Measurements from ENCODE around the gene RPL15.
"Not testable (repeated sequence)": the region's sequence is repeated elsewhere in the genome, so short reads cannot be mapped to it uniquely, and the experiment has no call there.

RPL15 gene

DNA sequence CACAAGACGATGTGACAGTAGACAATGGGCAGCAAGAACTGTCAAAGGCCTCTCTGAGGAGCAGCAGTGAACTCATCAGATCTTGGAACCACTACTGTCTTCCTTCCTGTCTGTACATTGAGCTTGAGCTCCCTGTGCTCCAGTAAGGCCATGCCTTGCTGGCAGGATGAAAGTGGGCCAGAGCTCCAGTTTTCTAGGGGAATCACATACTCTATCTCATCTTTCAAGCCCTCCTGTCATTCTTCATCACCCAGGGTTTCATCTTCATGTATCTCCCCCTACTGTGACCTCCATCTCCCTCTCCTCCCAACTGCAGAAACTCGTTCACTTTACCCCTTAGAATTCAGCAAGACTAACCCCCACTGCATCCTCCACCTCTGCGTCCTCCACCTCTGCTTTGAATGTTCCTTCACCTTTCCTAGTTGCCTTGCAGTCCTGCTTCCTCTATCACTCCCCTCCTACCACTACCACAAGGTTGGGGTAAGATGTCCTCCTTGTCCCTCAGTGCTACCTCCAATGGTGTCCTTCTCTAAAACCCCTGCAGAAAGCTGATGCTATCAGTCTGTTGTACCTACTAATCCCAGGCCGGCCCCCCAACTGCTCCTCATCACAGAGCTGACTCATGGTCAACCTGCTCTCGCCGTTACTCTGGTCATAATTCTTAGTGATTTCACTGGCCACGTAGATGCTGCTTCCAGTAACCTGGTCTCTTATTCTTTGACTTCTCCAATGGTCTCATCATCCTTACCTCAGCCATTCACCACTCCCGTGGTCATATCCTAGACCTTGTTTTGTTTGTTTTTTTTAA is 22.5 kb upstream of the RPL15 start:
- no peak overlapping the region for H3K27ac ChIP-seq
- TF ChIP-seq ZFX (IDR thresholded peaks at IDR 0.05; ENCODE audit: borderline replicate concordance), result no peak
- TF ChIP-seq, protein P1, sequence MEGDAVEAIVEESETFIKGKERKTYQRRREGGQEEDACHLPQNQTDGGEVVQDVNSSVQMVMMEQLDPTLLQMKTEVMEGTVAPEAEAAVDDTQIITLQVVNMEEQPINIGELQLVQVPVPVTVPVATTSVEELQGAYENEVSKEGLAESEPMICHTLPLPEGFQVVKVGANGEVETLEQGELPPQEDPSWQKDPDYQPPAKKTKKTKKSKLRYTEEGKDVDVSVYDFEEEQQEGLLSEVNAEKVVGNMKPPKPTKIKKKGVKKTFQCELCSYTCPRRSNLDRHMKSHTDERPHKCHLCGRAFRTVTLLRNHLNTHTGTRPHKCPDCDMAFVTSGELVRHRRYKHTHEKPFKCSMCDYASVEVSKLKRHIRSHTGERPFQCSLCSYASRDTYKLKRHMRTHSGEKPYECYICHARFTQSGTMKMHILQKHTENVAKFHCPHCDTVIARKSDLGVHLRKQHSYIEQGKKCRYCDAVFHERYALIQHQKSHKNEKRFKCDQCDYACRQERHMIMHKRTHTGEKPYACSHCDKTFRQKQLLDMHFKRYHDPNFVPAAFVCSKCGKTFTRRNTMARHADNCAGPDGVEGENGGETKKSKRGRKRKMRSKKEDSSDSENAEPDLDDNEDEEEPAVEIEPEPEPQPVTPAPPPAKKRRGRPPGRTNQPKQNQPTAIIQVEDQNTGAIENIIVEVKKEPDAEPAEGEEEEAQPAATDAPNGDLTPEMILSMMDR (IDR thresholded peaks at IDR 0.05), result no peak

DNA sequence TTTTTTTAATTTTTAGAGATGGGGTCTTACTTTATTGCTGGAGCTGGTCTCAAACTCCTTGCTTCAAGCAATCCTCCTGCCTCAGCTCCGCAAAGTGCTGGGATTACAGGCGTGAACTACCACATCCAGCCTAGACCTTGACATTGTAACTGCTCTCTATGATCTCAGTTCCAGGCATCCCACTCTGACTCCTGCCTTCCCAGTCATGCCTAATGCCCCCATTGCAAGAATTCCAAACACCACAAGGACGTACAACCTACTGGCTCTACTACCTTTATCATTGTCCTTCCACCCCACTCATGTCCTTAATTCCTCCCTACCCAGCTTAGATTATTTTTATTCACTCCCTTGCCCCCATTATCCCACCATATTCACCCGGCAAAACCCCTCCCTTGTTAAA is 21.8 kb upstream of the RPL15 start:
- no peak for TF ChIP-seq ZFX (IDR thresholded peaks at IDR 0.05; ENCODE audit: borderline replicate concordance)
- TF ChIP-seq, protein P1 (IDR thresholded peaks at IDR 0.05), result no peak
- H3K27ac ChIP-seq, result no peak overlapping the region

DNA sequence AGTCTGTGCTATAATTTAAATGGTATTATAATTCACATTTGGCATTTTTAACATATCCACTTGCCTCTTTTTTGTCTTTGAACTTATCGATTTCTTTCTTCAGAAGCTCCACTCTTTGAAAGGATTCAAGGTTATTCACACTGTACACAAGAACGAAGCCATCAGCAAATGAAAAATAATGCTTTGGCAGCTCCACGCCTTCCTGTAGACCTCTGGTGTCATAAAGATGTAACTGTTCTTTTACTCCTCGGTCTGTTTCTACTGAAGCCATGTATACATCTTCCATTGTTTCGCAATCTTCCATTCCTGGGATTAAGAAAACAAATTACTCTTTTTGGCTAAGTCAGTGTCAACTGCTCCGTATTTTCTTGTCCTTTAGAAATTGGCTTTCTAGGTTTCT is 16.2 kb upstream of the RPL15 start:
- no peak overlapping the region for H3K27ac ChIP-seq
- TF ChIP-seq ZFX (IDR thresholded peaks at IDR 0.05; ENCODE audit: borderline replicate concordance), result no peak
- TF ChIP-seq, protein P1 (IDR thresholded peaks at IDR 0.05), result no peak

DNA sequence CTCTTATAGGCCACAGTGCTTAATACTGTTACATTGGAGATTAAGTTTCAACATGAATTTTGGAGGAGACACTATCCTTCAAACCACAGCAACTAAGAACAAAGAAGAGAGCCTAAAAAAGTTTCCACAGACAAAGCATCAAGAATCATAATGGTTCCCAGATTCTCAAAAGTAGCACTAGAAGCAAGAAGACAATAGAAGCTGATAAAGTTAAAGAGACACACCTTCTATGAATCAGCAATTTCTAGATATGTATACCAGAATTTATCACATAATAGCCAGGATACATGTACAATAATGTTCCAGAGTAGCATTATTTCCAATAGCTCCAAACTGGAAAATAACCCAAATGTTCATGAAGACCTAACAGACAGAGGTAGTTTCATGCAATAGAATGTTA is 12.4 kb upstream of the RPL15 start:
- TF ChIP-seq ZFX (IDR thresholded peaks at IDR 0.05; ENCODE audit: borderline replicate concordance), result no peak
- TF ChIP-seq, protein P1 (IDR thresholded peaks at IDR 0.05), result no peak
- H3K27ac ChIP-seq, result no peak overlapping the region

DNA sequence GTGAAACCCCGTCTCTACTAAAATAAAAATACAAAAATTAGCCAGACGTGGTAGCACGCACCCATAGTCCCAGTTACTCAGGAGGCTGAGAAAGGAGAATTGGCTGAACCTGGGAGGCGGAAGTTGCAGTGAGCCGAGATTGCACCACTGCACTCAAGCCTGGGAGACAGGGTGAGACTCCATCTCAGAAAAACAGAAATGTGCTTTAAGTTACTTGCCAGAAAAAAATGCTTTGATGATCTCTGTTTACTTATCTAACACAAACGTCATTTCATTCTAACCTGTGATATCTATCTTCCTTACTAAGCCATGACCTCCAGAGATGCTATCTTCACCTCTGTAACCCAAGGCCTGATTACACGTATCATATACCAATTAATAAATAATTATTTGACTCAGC is 7.6 kb upstream of the RPL15 start:
- no peak for TF ChIP-seq ZFX (IDR thresholded peaks at IDR 0.05; ENCODE audit: borderline replicate concordance)
- TF ChIP-seq, protein P1 (IDR thresholded peaks at IDR 0.05), result no peak
- H3K27ac ChIP-seq, result no peak overlapping the region

DNA sequence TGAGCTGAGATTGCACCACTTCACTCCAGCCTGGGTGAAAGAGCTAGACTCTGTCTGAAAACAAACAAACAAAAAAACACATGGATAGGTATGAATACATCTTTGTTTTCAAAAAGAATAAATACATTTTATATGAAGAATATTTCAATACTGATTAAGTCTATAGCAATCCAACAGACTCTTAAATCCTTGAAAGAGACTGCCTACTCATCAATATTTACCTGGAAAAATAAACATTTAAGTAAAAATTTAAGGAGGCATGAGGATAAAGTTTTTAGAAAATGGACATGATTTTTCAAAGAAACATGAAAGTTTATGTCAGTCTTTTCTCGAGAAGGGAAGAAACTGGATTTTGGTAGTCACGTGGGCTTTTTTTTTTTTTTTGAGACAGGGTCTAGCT is 5.5 kb upstream of the RPL15 start:
- TF ChIP-seq, protein P1 (IDR thresholded peaks at IDR 0.05), result no peak
- TF ChIP-seq ZFX (IDR thresholded peaks at IDR 0.05; ENCODE audit: borderline replicate concordance), result no peak
- no peak overlapping the region for H3K27ac ChIP-seq

DNA sequence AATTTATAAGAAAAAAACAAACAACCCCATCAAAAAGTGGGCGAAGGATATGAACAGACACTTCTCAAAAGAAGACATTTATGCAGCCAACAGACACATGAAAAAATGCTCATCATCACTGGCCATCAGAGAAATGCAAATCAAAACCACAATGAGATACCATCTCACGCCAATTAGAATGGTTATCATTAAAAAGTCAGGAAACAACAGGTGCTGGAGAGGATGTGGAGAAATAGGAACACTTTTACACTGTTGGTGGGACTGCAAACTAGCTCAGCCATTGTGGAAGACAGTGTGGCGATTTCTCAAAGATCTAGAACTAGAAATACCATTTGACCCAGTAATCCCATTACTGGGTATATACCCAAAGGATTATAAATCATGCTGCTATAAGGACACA is 4.6 kb upstream of the RPL15 start:
- not testable (repeated sequence) for H3K27ac ChIP-seq

DNA sequence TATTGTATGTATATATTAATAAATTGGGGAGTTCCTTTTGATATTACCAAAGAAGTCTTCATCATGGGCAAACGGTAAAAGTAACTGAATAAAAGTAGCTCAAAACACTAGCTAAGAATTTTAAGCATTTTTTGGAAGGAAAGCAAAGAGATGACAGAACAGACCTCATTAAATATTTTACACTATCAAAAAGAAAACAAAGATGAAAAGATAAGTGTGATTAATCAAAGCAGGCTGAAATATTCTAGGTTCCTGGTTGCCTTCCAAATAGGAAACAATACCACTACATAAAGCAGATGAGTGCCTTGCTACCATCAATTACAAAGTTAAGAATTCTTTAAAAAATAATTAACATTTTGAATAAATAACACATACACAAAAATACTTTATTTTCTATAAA is 3.8 kb upstream of the RPL15 start:
- no peak overlapping the region for H3K27ac ChIP-seq
- no peak for TF ChIP-seq ZFX (IDR thresholded peaks at IDR 0.05; ENCODE audit: borderline replicate concordance)
- TF ChIP-seq, protein P1 (IDR thresholded peaks at IDR 0.05), result no peak
